ENCODE data around the gene SLC4A2.

- TF ChIP-seq CTCF (IDR thresholded peaks at IDR 0.05; ENCODE audit: control extremely low read depth in 1 of 3, insufficient read depth in 1 of 3, low read depth in 1 of 3, low read length in 3 of 3): peak in 2 of 3 experiments; percentile 95 to 97; a peak in 3 of 4 replicates
- no peak for TF ChIP-seq BRCA1 (IDR thresholded peaks at IDR 0.05; ENCODE audit: low read depth, low read length)
- TF ChIP-seq RAD21 (IDR thresholded peaks at IDR 0.05 in 1 of 2, conservative IDR thresholded peaks at IDR 0.05 in 1 of 2; ENCODE audit: low read depth in 2 of 2, low read length in 2 of 2): peak; percentile 58 to 72
- TF ChIP-seq POLR2AphosphoS5 (IDR thresholded peaks at IDR 0.05; ENCODE audit: low read depth, low read length): no peak
- no peak for TF ChIP-seq MAFK (IDR thresholded peaks at IDR 0.05; ENCODE audit: low read depth, low read length)
- no peak for TF ChIP-seq POLR2A (IDR thresholded peaks at IDR 0.05; ENCODE audit: control extremely low read depth in 1 of 2, low read depth in 2 of 2, low read length in 2 of 2)
- TF ChIP-seq CREB1 (IDR thresholded peaks at IDR 0.05): 0 out of 2 replicates have a peak, but pooled peaks have one; percentile 16
- TF ChIP-seq BCL11A (IDR thresholded peaks at IDR 0.05; ENCODE audit: low read depth in 2 of 2, low read length in 2 of 2): no peak
- no peak for TF ChIP-seq RBBP5 (IDR thresholded peaks at IDR 0.05; ENCODE audit: borderline replicate concordance, low read depth, low read length)
- TF ChIP-seq TBP (IDR thresholded peaks at IDR 0.05; ENCODE audit: low read depth, low read length): no peak; the same call in 1 of the 2 replicates
Observed at GRCh38 chr7:151017953-151018420, 41.4 kb upstream of the SLC4A2 start.

Measured in H1 (cell line).